Inflammatory macrophage treated with lipopolysaccharide for 1 hour (primary cell): Measurements from ENCODE around the gene LHFPL4.
"Not testable (repeated sequence)": the region's sequence is repeated elsewhere in the genome, so short reads cannot be mapped to it uniquely, and the experiment has no call there.

Source experiments
- DNase-seq, 2 donors: peaks; one replicate each; pipeline ENCODE4 v3.0.0-alpha.2; 2020 to 2022

Gene LHFPL4

GRCh38 chr3:9534429-9534828 is 19.2 kb downstream of the LHFPL4 start:
- DNase-seq = no peak

- no peak for DNase-seq
Observed at GRCh38 chr3:9525078-9525477, 28.5 kb downstream of the LHFPL4 start.

GRCh38 chr3:9514956-9515355 is 38.7 kb downstream of the LHFPL4 start:
- DNase-seq = no peak

GRCh38 chr3:9514306-9514705 is 39.3 kb downstream of the LHFPL4 start:
- no peak for DNase-seq

- DNase-seq = no peak
Observed at GRCh38 chr3:9512456-9513045, 41.1 kb downstream of the LHFPL4 start.

GRCh38 chr3:9508781-9509180 is 44.8 kb downstream of the LHFPL4 start:
- no peak for DNase-seq

GRCh38 chr3:9507586-9508578 is 45.7 kb downstream of the LHFPL4 start:
- DNase-seq = no peak

GRCh38 chr3:9503283-9503682 is 50.3 kb downstream of the LHFPL4 start:
- peak; percentile 32 to 81 for DNase-seq

GRCh38 chr3:9501226-9501625 is 52.4 kb downstream of the LHFPL4 start:
- no peak for DNase-seq

GRCh38 chr3:9500108-9501050 is 53.2 kb downstream of the LHFPL4 start:
- peak; percentile 36 to 75 for DNase-seq

- no peak for DNase-seq
Observed at GRCh38 chr3:9499455-9500107, 54.0 kb downstream of the LHFPL4 start.

- DNase-seq = no peak
Observed at GRCh38 chr3:9498781-9499180, 54.8 kb downstream of the LHFPL4 start.

GRCh38 chr3:9497821-9498565 is 55.6 kb downstream of the LHFPL4 start:
- DNase-seq = no peak

- no peak for DNase-seq
Observed at GRCh38 chr3:9496893-9497292, 56.7 kb downstream of the LHFPL4 start.

GRCh38 chr3:9494036-9494435 is 59.6 kb downstream of the LHFPL4 start:
- not testable (repeated sequence) for DNase-seq

- no peak for DNase-seq
Observed at GRCh38 chr3:9491506-9491905, 62.1 kb downstream of the LHFPL4 start.

- no peak for DNase-seq
Observed at GRCh38 chr3:9485248-9485647, 68.4 kb downstream of the LHFPL4 start.

GRCh38 chr3:9480265-9480664 is 73.4 kb downstream of the LHFPL4 start:
- DNase-seq = no peak

GRCh38 chr3:9476935-9477334 is 76.7 kb downstream of the LHFPL4 start:
- no peak for DNase-seq

- no peak for DNase-seq
Observed at GRCh38 chr3:9474482-9474881, 79.1 kb downstream of the LHFPL4 start.

- no peak for DNase-seq
Observed at GRCh38 chr3:9473496-9474065, 80.0 kb downstream of the LHFPL4 start.
